PC-3 (cell line): ENCODE measurements around the gene FBXW5. TPM values are rescaled to one million over a fixed set of nuclear protein-coding genes. Genes with fewer than 3 reads are reported as not detected.

Source experiments
- ATAC-seq: fragments of 200-7000 bp; cut with Tn5 transposase; 2 replicates; pipeline ENCODE4 v1.9.1; 2020; ENCODE audit warnings: mild to moderate bottlenecking, moderate library complexity
- BruUV-seq: library from RNA; stranded (reverse); fragments of 400-500 nt; replicated peaks from 2 replicates; lab custom pipeline; 2021; lab: Mats Ljungman, UMichigan
- CTCF ChIA-PET: fragments of 300-600 bp; sonication (Branson Sonifier 250); formaldehyde crosslinking; loops from one replicate; lab custom pipeline; 2022; ENCODE audit warnings: antibody characterized with exemption; lab: Charles Lee
- POLR2A ChIA-PET: fragments of 300-600 bp; sonication (Branson Sonifier 250); formaldehyde crosslinking; loops from one replicate; lab custom pipeline; 2022; ENCODE audit warnings: antibody characterized with exemption; ENCODE audit not compliant: unreplicated experiment; lab: Charles Lee
- DNase-seq: peaks from one replicate; pipeline ENCODE4 v3.0.0-alpha.2; 2015
- H2AFZ ChIP-seq: fragments of 300-600 bp; sonication (generic); 2 replicates; pipeline ENCODE4 v1.6.0; 2016; ENCODE audit warnings: antibody characterized with exemption, low read length
- H3F3A ChIP-seq: fragments of 300-600 bp; sonication (generic); one replicate; pipeline ENCODE4 v1.6.0; 2017; ENCODE audit warnings: antibody characterized with exemption, low read length, control low read depth, mild to moderate bottlenecking; ENCODE audit not compliant: unreplicated experiment
- H3K27ac ChIP-seq: fragments of 300-600 bp; sonication (generic); 2 replicates; pipeline ENCODE4 v1.5.1; 2016; ENCODE audit warnings: mild to moderate bottlenecking, low read length
- H3K27me3 ChIP-seq: fragments of 300-600 bp; sonication (generic); 2 replicates; pipeline ENCODE4 v1.6.1; 2016; ENCODE audit warnings: low read length, mixed read lengths
- H3K36me3 ChIP-seq: fragments of 300-600 bp; sonication (generic); 2 replicates; pipeline ENCODE4 v1.6.1; 2016; ENCODE audit warnings: low read depth, mixed run types, low read length, mixed read lengths
- H3K4me1 ChIP-seq: fragments of 300-600 bp; sonication (generic); 2 replicates; pipeline ENCODE4 v1.5.1; 2016; ENCODE audit warnings: low read length; ENCODE audit not compliant: insufficient read depth
- H3K4me2 ChIP-seq: fragments of 300-600 bp; sonication (generic); 2 replicates; pipeline ENCODE4 v1.6.0; 2016; ENCODE audit warnings: low read length
- H3K4me3 ChIP-seq: fragments of 300-600 bp; sonication (generic); 2 replicates; pipeline ENCODE4 v1.5.1; 2016; ENCODE audit warnings: mild to moderate bottlenecking, low read length, mixed read lengths
- H3K79me2 ChIP-seq: fragments of 300-600 bp; sonication (generic); 2 replicates; pipeline ENCODE4 v1.6.1; 2017; ENCODE audit warnings: low read length, mixed read lengths
- H3K9ac ChIP-seq: fragments of 300-600 bp; sonication (generic); 2 replicates; pipeline ENCODE4 v1.6.0; 2016; ENCODE audit warnings: mild to moderate bottlenecking, low read length
- H3K9me2 ChIP-seq: fragments of 300-600 bp; sonication (generic); replicated peaks from 2 replicates; pipeline ENCODE4 v1.6.1; 2016; ENCODE audit warnings: mixed run types, low read length, mixed read lengths
- H3K9me3 ChIP-seq: fragments of 300-600 bp; sonication (generic); 2 replicates; pipeline ENCODE4 v1.6.1; 2016; ENCODE audit warnings: low read length, mixed read lengths
- H4K20me1 ChIP-seq: fragments of 300-600 bp; sonication (generic); 2 replicates; pipeline ENCODE4 v1.6.1; 2016; ENCODE audit warnings: low read length, mixed read lengths
- EZH2 ChIP-seq: fragments of 300-600 bp; sonication (generic); IDR thresholded peaks from one replicate; pipeline ENCODE4 v1.6.1; 2017; ENCODE audit warnings: antibody characterized with exemption, mild to moderate bottlenecking, low read length; ENCODE audit not compliant: unreplicated experiment
- EZH2phosphoT487 ChIP-seq: fragments of 300-600 bp; sonication (generic); IDR thresholded peaks from 2 replicates; pipeline ENCODE4 v1.6.1; 2018; ENCODE audit warnings: mild to moderate bottlenecking, antibody characterized with exemption, low read length, borderline replicate concordance
- intact Hi-C: fragments of 100-400 bp; cut with micrococcal nuclease; formaldehyde crosslinking; loops from 2 replicates; pipeline ENCODE4 v1.9.0; 2023
- total RNA-seq: library from RNA; depleted of rRNA; stranded (reverse); fragments of >200 nt; gene quantifications from 2 replicates; pipeline ENCODE4 v1.2.3, GENCODE V29; 2014
- TF ChIP-seq, protein P1 (sequence below): fragments of 300-600 bp; sonication (generic); conservative IDR thresholded peaks from 2 replicates; pipeline ENCODE4 v1.5.1; 2017; ENCODE audit warnings: antibody characterized with exemption, low read depth, mild to moderate bottlenecking, low read length

Gene FBXW5
- total RNA-seq, 1 experiment from 2014 or later: 138 TPM

DNA sequence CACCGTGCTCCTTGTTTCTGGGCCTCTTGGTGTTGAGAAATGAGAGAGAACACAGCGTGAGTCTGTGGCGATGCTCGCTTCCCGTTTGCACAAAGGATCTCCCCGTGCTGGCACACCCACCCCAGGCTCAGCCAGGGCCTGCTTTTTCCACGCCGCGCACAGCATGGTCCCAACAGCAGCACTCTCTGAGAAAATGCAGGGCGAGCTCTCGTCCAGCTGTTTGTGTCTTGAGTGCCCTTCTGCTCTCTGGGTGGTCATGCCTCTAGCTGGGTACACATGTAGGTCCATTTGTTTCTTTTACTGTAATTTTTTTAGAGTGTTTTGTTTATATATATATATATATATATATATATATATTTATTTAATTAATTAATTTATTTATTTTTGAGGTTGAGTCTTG, 26.6 kb downstream of the FBXW5 start:
- ChIA-PET CTCF (no interaction called here), POLR2A (no interaction called here)
- no peak overlapping the region for H3K4me3 ChIP-seq
- no peak overlapping the region for H3K4me2 ChIP-seq
- TF ChIP-seq, protein P1, sequence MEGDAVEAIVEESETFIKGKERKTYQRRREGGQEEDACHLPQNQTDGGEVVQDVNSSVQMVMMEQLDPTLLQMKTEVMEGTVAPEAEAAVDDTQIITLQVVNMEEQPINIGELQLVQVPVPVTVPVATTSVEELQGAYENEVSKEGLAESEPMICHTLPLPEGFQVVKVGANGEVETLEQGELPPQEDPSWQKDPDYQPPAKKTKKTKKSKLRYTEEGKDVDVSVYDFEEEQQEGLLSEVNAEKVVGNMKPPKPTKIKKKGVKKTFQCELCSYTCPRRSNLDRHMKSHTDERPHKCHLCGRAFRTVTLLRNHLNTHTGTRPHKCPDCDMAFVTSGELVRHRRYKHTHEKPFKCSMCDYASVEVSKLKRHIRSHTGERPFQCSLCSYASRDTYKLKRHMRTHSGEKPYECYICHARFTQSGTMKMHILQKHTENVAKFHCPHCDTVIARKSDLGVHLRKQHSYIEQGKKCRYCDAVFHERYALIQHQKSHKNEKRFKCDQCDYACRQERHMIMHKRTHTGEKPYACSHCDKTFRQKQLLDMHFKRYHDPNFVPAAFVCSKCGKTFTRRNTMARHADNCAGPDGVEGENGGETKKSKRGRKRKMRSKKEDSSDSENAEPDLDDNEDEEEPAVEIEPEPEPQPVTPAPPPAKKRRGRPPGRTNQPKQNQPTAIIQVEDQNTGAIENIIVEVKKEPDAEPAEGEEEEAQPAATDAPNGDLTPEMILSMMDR: no peak
- no peak for TF ChIP-seq EZH2phosphoT487
- no peak for TF ChIP-seq EZH2
- no peaks in the 10 kb centered on the region for H3K27me3 ChIP-seq
- intact Hi-C loops: no loop called here
- H3K4me1 ChIP-seq: no peaks in the 10 kb centered on the region
- ATAC-seq: no peak
- no peaks in the 10 kb centered on the region for H4K20me1 ChIP-seq
- H3K9me2 ChIP-seq: no peaks in the 10 kb centered on the region
- peaks cover 7% of the 10 kb centered on the region; the same call in 1 of the 2 replicates for H3K36me3 ChIP-seq
- DNase-seq: no peak
- H2AFZ ChIP-seq: no peak overlapping the region
- no peaks in the 10 kb centered on the region for H3F3A ChIP-seq
- no peaks in the 10 kb centered on the region for H3K9me3 ChIP-seq
- BruUV-seq: no TSS peak
- H3K27ac ChIP-seq: no peak overlapping the region
- no peaks in the 10 kb centered on the region for H3K79me2 ChIP-seq
- H3K9ac ChIP-seq: no peak overlapping the region

DNA sequence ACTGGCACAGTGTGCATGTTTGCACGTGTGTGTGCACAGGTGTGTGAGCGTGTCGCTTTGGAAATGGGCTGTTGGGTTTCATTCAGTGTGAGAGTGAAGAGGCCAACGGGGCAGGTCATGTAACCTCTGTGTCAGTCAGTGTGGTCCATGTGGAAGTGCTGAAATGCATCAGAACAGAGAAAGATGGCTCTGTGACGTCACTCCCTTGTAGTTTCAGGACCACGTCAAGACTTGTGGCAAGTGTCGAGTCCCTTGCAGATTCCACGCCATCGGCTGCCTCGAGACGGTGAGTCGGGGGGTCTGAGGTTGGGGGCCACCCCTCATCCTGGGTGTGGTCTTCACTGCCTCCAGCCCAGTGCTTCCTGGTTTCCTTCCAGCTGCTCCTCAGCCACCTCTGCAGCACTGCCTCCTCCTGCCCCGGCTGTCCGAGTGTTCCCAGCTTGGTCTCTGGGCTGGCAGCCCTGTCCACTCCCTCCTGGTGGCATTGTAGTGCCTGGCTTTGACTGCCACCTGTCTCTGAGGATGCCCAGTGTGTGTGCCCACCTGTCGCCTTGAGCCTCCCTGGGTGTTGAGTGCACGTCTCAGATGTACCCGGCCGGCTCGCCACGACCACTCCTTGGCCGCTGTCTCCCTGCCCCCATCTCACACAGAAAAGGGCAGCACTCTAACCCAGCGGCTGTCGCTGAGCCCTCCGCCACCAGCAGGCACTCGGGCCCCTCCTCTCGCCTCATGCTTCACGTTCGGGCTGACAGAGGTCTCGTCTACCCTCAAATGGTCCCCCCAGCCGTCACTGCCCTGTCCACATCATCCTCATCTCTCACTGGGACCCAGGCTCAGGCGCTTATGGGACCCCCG, 28.0 kb downstream of the FBXW5 start:
- H3K9me3 ChIP-seq: no peaks in the 10 kb centered on the region
- ChIA-PET CTCF (no interaction called here), POLR2A (no interaction called here)
- no peak overlapping the region for H2AFZ ChIP-seq
- H3F3A ChIP-seq: no peaks in the 10 kb centered on the region
- no TSS peak for BruUV-seq
- H3K27me3 ChIP-seq: no peaks in the 10 kb centered on the region
- no peaks in the 10 kb centered on the region for H3K9me2 ChIP-seq
- no peak overlapping the region for H3K4me3 ChIP-seq
- peaks cover 7% of the 10 kb centered on the region; the same call in 1 of the 2 replicates for H3K36me3 ChIP-seq
- no peak overlapping the region for H3K4me2 ChIP-seq
- no peak overlapping the region for H3K27ac ChIP-seq
- no peak for TF ChIP-seq EZH2
- TF ChIP-seq EZH2phosphoT487: no peak
- TF ChIP-seq, protein P1: no peak
- no peaks in the 10 kb centered on the region for H4K20me1 ChIP-seq
- H3K79me2 ChIP-seq: no peaks in the 10 kb centered on the region
- ATAC-seq (no peak), DNase-seq (no peak)
- intact Hi-C loops: no loop called here
- no peak overlapping the region for H3K9ac ChIP-seq
- H3K4me1 ChIP-seq: no peaks in the 10 kb centered on the region

DNA sequence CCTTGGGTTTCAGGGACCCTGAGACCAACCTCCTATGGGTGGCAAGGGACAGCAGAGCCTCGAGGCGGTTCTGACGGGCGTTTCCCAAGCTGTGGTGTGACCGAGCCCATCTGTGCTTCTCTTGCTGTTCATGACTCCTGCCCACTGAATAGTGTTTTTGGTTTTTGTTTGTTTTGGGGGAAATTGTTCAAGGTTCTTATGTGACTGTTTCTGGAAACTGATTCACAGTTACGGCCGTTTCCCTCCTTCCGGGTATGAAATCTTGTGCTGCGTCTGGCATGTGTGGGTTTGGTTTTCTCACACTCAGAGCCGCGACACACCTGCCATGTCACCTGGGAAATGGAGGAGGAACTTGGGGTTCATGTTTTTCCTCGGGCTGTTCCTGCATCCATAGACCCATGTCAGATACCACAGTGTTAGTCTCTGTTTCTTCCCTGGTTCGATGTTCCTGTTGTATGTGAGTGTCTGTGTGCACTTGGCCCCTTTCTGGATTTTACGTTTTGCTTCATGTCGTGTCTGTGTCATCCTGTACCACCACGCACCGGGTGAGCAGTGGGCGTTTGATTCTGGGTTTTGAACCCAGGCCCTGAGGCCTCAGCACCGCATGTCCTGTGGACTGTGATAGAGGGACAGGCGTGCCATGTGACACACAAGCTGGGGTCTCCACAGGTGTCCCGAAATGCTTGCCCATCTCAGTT, 28.8 kb downstream of the FBXW5 start:
- Histone ChIP-seq H3K9ac (no peak overlapping the region), H3K4me1 (no peaks in the 10 kb centered on the region), H3F3A (no peaks in the 10 kb centered on the region), H3K36me3 (peaks cover 6% of the 10 kb centered on the region; the same call in 1 of the 2 replicates), H3K4me2 (no peak overlapping the region), H3K27me3 (no peaks in the 10 kb centered on the region), H3K9me3 (no peaks in the 10 kb centered on the region), H4K20me1 (no peaks in the 10 kb centered on the region), H3K79me2 (no peaks in the 10 kb centered on the region), H3K27ac (no peak overlapping the region), H3K9me2 (no peaks in the 10 kb centered on the region), H3K4me3 (no peak overlapping the region), H2AFZ (no peak overlapping the region)
- intact Hi-C loops: no loop called here
- no peak for ATAC-seq
- no TSS peak for BruUV-seq
- TF ChIP-seq EZH2phosphoT487: no peak
- no peak for TF ChIP-seq EZH2
- TF ChIP-seq, protein P1: no peak
- POLR2A ChIA-PET: no interaction called here
- CTCF ChIA-PET: no interaction called here
- DNase-seq: no peak
